HepG2 (cell line): ENCODE data around the gene CLDN7. TPM values are rescaled to one million over a fixed set of nuclear protein-coding genes. Genes with fewer than 3 reads are reported as not detected.

Experiments used
- DPF2 ChIP-seq: sonication (generic); formaldehyde crosslinking; IDR thresholded peaks from 2 replicates; pipeline ENCODE4 v1.4.0; 2020; ENCODE audit warnings: mild to moderate bottlenecking, low read depth, missing genetic modification reagents, borderline replicate concordance
- FOXP1 ChIP-seq, 2 experiments: fragments of 450-650 bp in 1 of 2; IDR thresholded peaks; 2 replicates each; pipeline ENCODE4 v1.6.1; 2017 to 2018; ENCODE audit warnings: antibody characterized with exemption in 1 of 2
- GMEB1 ChIP-seq: sonication (generic); formaldehyde crosslinking; IDR thresholded peaks from 2 replicates; pipeline ENCODE4 v1.5.1; 2020; ENCODE audit warnings: missing genetic modification reagents, mild to moderate bottlenecking, borderline replicate concordance
- KDM1A ChIP-seq: IDR thresholded peaks from 2 replicates; pipeline ENCODE4 v1.6.1; 2016; ENCODE audit warnings: missing compliant biosample characterization
- KDM3A ChIP-seq: IDR thresholded peaks from 2 replicates; pipeline ENCODE4 v1.6.1; 2018; ENCODE audit warnings: low read depth, missing compliant biosample characterization
- PTBP1 ChIP-seq: fragments of 200-400 bp; formaldehyde crosslinking; IDR thresholded peaks from 2 replicates; pipeline ENCODE4 v1.6.1; 2018; ENCODE audit warnings: low read length, low read depth; ENCODE audit not compliant: poor library complexity, severe bottlenecking
- SMAD3 ChIP-seq: sonication (generic); formaldehyde crosslinking; IDR thresholded peaks from 2 replicates; pipeline ENCODE4 v1.4.0; 2020; ENCODE audit warnings: missing genetic modification reagents
- U2AF1 ChIP-seq: fragments of 200-400 bp; formaldehyde crosslinking; optimal IDR thresholded peaks from 2 replicates; pipeline ENCODE3; 2017; ENCODE audit warnings: mild to moderate bottlenecking, low read depth, low read length
- ZBTB7B ChIP-seq: sonication (generic); formaldehyde crosslinking; IDR thresholded peaks from 2 replicates; pipeline ENCODE4 v1.4.0; 2020; ENCODE audit warnings: missing genetic modification reagents
- ZNF280D ChIP-seq: sonication (generic); formaldehyde crosslinking; IDR thresholded peaks from 2 replicates; pipeline ENCODE4 v1.5.1; 2020; ENCODE audit warnings: mild to moderate bottlenecking, missing genetic modification reagents
- ZNF407 ChIP-seq: sonication (generic); formaldehyde crosslinking; IDR thresholded peaks from one replicate; pipeline ENCODE4 v1.5.1; 2020; ENCODE audit warnings: mild to moderate bottlenecking, missing genetic modification reagents; ENCODE audit errors: not compliant biosample characterization
- ZNF496 ChIP-seq: sonication (generic); formaldehyde crosslinking; IDR thresholded peaks from 2 replicates; pipeline ENCODE4 v1.8.1; 2023; ENCODE audit warnings: mild to moderate bottlenecking, moderate library complexity, missing genetic modification reagents; ENCODE audit not compliant: insufficient replicate concordance
- ZNF672 ChIP-seq: sonication (generic); formaldehyde crosslinking; IDR thresholded peaks from 2 replicates; pipeline ENCODE4 v1.8.1; 2022; ENCODE audit warnings: missing genetic modification reagents
- ZZZ3 ChIP-seq: sonication (generic); formaldehyde crosslinking; IDR thresholded peaks from 2 replicates; pipeline ENCODE4 v1.4.0; 2020; ENCODE audit warnings: missing genetic modification reagents, mild to moderate bottlenecking, borderline replicate concordance
- polyA plus RNA-seq, 8 experiments: library from polyadenylated mRNA; depleted of rRNA in 3 of 8; stranded (reverse) in 7 of 8; unstranded in 1 of 8; fragments of >200 nt; fragmentation: Illumina TruSeq in 4 of 8; extraction: Trizol in 4 of 8; gene quantifications; 2 replicates each; pipeline versions ENCODE4 v1.2.1 to v1.2.3, GENCODE V29; 2011 to 2016; ENCODE audit warnings: low read depth in 4 of 8, missing spikeins in 1 of 8, mixed read lengths in 1 of 8; ENCODE audit not compliant: insufficient read depth in 1 of 8
- total RNA-seq, 5 experiments: library from RNA; depleted of rRNA; stranded (reverse); fragments of >200 nt; fragmentation: Illumina TruSeq; extraction: Trizol; gene quantifications; 2 replicates each; pipeline ENCODE4 v1.2.3, GENCODE V29; 2016; ENCODE audit warnings: low read depth in 1 of 5

Gene CLDN7
- total and polyA plus RNA-seq, 2 of the 13 experiments (the other 11 are each of a cell fraction or from before 2014, with no cell fraction given), result not detected

- TF ChIP-seq ZNF407 (CRISPR knock-in tag), result no peak
- TF ChIP-seq GMEB1, result no peak
- no peak for TF ChIP-seq SMAD3 (CRISPR knock-in tag)
- TF ChIP-seq U2AF1, result no peak
- TF ChIP-seq ZBTB7B (CRISPR knock-in tag), result no peak
- no peak for TF ChIP-seq ZNF672 (CRISPR knock-in tag)
- TF ChIP-seq ZZZ3 (CRISPR knock-in tag), result no peak
- no peak for TF ChIP-seq PTBP1
- no peak for TF ChIP-seq ZNF280D (CRISPR knock-in tag)
- TF ChIP-seq KDM3A, result no peak
- TF ChIP-seq FOXP1 (IDR thresholded peaks at IDR 0.05), result no peak
- TF ChIP-seq FOXP1 (CRISPR knock-in tag; IDR thresholded peaks at IDR 0.05), result no peak
- TF ChIP-seq ZNF496 (CRISPR knock-in tag), result no peak
- no peak for TF ChIP-seq DPF2 (CRISPR knock-in tag)
- TF ChIP-seq KDM1A (CRISPR knock-in tag), result no peak
Observed at GRCh38 chr17:7219229-7219811, 43.0 kb downstream of the CLDN7 start (continued).
